Thyroid gland (tissue), 4 donors: ENCODE measurements around the gene FRMPD1. TPM values are rescaled to one million over a fixed set of nuclear protein-coding genes. Genes with fewer than 3 reads are reported as not detected.

Experiments used
- DNase-seq, 2 donors: peaks; one replicate each; pipeline ENCODE4 v3.0.0-alpha.2; 2019
- H3K27ac ChIP-seq, 3 donors: fragments of 200-600 bp; sonication (generic); 1 replicate in 2 of 3; 2 replicates in 1 of 3; pipeline ENCODE4 v1.5.1; 2016 to 2019; ENCODE audit warnings: mild to moderate bottlenecking in 1 of 3, moderate library complexity in 1 of 3
- H3K27me3 ChIP-seq: fragments of 200-600 bp; sonication (generic); one replicate; pipeline ENCODE4 v1.5.1; 2019
- H3K36me3 ChIP-seq, 2 donors: fragments of 200-600 bp; sonication (generic); one replicate each; pipeline ENCODE4 v1.5.1; 2016 to 2019
- H3K4me1 ChIP-seq, 2 donors: fragments of 200-600 bp; sonication (generic); one replicate each; pipeline ENCODE4 v1.5.1; 2017 to 2019
- H3K4me3 ChIP-seq, 3 donors: fragments of 200-600 bp; sonication (generic); replicated peaks in 1 of 3; 1 replicate in 2 of 3; 2 replicates in 1 of 3; pipeline ENCODE4 v1.5.1; 2016; ENCODE audit warnings: mild to moderate bottlenecking in 1 of 3
- H3K9me3 ChIP-seq: fragments of 200-600 bp; sonication (generic); one replicate; pipeline ENCODE4 v1.5.1; 2017
- CTCF ChIP-seq, 6 experiments: fragments of 200-600 bp in 3 of 6; fragments of 450-650 bp in 3 of 6; sonication (generic) in 3 of 6; IDR thresholded peaks; one replicate each; pipeline ENCODE4 v1.5.1; 2016 to 2019; ENCODE audit warnings: antibody characterized with exemption in 6 of 6, mild to moderate bottlenecking in 2 of 6, inconsistent platforms in 1 of 6, moderate library complexity in 1 of 6
- POLR2A ChIP-seq, 2 donors: fragments of 450-650 bp; IDR thresholded peaks; one replicate each; pipeline ENCODE4 v1.6.1; 2017; ENCODE audit warnings: antibody characterized with exemption in 2 of 2, mild to moderate bottlenecking in 2 of 2, moderate library complexity in 1 of 2
- WGBS, 2 donors: methylation state at CpG; one replicate each; pipeline ENCODE4 v1.1.5; 2017; 5-methylcytosine and 5-hydroxymethylcytosine counted together
- intact Hi-C: fragments of 100-400 bp; cut with DNase I; formaldehyde crosslinking; loops from one replicate; pipeline ENCODE4 v1.15.1; 2023
- total RNA-seq, 4 donors: library from RNA; depleted of rRNA; stranded (reverse); fragments of >200 nt; gene quantifications; one replicate each; pipeline ENCODE4 v1.2.3, GENCODE V29; 2016

Gene FRMPD1
- total RNA-seq, 4 donors from 2014 or later, result 0.13 to 0.49 (median 0.22) TPM; not detected in 1

DNA sequence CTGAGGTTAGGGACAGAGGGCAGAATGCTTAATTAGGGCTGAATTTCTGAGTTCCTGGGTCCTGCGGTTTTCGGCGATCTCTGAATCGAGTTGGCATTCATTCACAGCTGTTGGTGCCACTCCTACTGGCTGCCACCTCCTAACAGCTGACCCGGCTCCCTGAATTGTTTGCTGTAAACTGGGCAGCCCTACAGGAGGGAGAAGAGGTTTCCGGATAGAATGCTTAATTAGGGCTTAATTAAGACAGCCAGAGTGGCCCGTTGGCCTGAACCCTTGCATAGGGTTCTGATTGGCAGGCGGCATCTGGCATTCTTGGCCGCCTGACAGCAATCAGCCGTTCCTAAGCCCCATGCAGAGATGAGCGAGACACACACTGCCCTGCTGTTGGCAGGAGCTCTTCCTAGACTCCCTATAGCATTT is 25.7 kb downstream of the FRMPD1 start:
- Histone ChIP-seq H3K4me3 (no peak overlapping the region), H3K4me1 (no peaks in the 10 kb centered on the region), H3K27ac (no peak overlapping the region), H3K9me3 (no peaks in the 10 kb centered on the region), H3K36me3 (no peaks in the 10 kb centered on the region), H3K27me3 (no peaks in the 10 kb centered on the region)
- DNase-seq, result no peak
- TF ChIP-seq CTCF (IDR thresholded peaks at IDR 0.05), result no peak
- TF ChIP-seq POLR2A (IDR thresholded peaks at IDR 0.05), result no peak
- intact Hi-C loops, result no loop called here
- 52 to 73% methylated on average over 5 to 10 of the region's 11 CpGs for WGBS, 2 donors

DNA sequence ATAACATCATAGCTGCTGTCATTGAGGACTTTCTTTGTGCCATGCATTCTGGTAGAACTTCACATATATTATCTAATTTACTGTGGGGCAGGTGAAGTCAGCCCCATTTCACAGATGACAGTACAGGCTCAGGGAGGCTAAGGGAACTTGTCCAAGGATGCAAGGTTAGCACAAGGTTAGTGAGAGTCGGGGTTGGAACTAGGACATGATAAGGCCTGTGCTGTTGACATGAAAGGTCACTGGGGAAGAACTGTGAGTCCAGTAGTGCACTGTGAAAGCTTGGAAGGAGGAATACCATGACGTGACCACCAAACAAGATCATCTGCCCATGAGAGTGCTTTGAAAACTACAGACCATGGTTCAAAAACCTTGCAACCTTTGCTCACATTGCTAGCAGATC is 26.7 kb downstream of the FRMPD1 start:
- no peaks in the 10 kb centered on the region for H3K4me1 ChIP-seq
- intact Hi-C loops, result no loop called here
- H3K27ac ChIP-seq, result no peak overlapping the region
- no peaks in the 10 kb centered on the region for H3K27me3 ChIP-seq
- H3K9me3 ChIP-seq, result no peaks in the 10 kb centered on the region
- 87 to 95% methylated on average over 2 of the region's 2 CpGs for WGBS, 2 donors
- no peaks in the 10 kb centered on the region for H3K36me3 ChIP-seq
- no peak for DNase-seq
- no peak overlapping the region for H3K4me3 ChIP-seq
- TF ChIP-seq CTCF (IDR thresholded peaks at IDR 0.05) (no peak), POLR2A (IDR thresholded peaks at IDR 0.05) (no peak)

DNA sequence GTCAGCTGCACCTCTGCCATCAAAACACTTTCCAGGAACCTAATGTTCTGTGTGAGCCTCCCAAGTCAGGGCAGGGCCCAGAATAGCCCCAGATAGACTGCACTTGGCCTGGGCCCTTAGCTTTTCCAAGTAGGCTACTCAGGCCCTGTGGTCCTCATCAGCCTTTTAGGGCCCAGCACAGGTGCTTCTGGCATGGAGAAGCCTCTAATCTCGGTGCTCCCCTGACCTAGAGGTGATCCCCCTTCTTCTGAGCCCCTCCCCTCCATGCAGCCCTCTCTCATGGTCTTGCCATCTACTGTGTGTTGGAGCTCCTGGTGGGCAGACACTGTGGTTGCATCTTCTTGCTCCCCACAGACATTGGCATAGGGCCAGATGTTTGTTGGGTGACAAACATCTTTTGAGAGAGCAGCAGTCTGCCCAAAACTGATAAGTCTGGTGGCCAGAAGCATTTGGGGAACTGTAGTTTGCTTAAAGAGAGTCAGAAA is 28.1 kb downstream of the FRMPD1 start:
- Histone ChIP-seq H3K4me3 (no peak overlapping the region), H3K27ac (no peak overlapping the region), H3K9me3 (no peaks in the 10 kb centered on the region), H3K36me3 (no peaks in the 10 kb centered on the region), H3K4me1 (no peaks in the 10 kb centered on the region), H3K27me3 (no peaks in the 10 kb centered on the region)
- intact Hi-C loops, result no loop called here
- TF ChIP-seq POLR2A (IDR thresholded peaks at IDR 0.05), result no peak
- TF ChIP-seq CTCF (IDR thresholded peaks at IDR 0.05), result no peak
- no peak for DNase-seq
- 60 to 71% methylated on average over 1 of the region's 1 CpG for WGBS, 2 donors

- WGBS, 2 donors, result 75 to 81% methylated on average over 8 of the region's 8 CpGs
- Histone ChIP-seq H3K27me3 (no peaks in the 10 kb centered on the region), H3K36me3 (no peaks in the 10 kb centered on the region), H3K9me3 (no peaks in the 10 kb centered on the region), H3K27ac (no peak overlapping the region), H3K4me1 (no peaks in the 10 kb centered on the region), H3K4me3 (no peak overlapping the region)
- intact Hi-C loops, result no loop called here
- DNase-seq, result no peak
- TF ChIP-seq CTCF (IDR thresholded peaks at IDR 0.05), result no peak
- no peak for TF ChIP-seq POLR2A (IDR thresholded peaks at IDR 0.05)
Measured at GRCh38 chr9:37679649-37680402, 29.1 kb downstream of the FRMPD1 start.

DNA sequence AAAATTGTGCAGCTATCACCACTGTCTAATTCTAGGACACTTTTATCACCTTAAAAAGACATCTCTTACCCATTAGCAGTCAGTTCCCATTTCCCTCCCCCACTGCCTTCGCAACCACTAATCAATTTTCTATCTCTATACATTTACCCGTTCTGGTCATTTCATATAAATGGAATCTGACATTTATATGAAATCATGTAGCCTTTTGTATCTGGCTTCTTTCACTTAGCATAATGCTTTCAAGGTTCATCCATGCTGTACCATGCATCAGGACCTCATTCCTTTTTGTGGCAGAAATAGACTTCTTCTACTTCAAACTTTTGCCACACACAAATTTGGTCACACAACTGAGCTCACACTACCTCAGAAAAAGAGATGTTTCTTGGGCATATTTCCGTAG is 32.2 kb downstream of the FRMPD1 start:
- intact Hi-C loops, result no loop called here
- 72 to 91% methylated on average over 3 of the region's 3 CpGs for WGBS, 2 donors
- no peak for TF ChIP-seq CTCF (IDR thresholded peaks at IDR 0.05)
- Histone ChIP-seq H3K27me3 (no peaks in the 10 kb centered on the region), H3K9me3 (no peaks in the 10 kb centered on the region), H3K4me3 (no peak overlapping the region), H3K36me3 (no peaks in the 10 kb centered on the region), H3K4me1 (no peaks in the 10 kb centered on the region), H3K27ac (no peak overlapping the region)
- DNase-seq, result no peak
